GM21528 (cell line): ENCODE measurements around the gene NOXA1.
"Not testable (repeated sequence)": the region's sequence is repeated elsewhere in the genome, so short reads cannot be mapped to it uniquely, and the experiment has no call there.

Experiments used
- ATAC-seq: cut with Tn5 transposase; IDR thresholded peaks from one replicate; pipeline ENCODE4 v1.9.1; 2021; ENCODE audit warnings: mild to moderate bottlenecking, moderate library complexity; ENCODE audit not compliant: unreplicated experiment, low FRiP score

Gene NOXA1

DNA sequence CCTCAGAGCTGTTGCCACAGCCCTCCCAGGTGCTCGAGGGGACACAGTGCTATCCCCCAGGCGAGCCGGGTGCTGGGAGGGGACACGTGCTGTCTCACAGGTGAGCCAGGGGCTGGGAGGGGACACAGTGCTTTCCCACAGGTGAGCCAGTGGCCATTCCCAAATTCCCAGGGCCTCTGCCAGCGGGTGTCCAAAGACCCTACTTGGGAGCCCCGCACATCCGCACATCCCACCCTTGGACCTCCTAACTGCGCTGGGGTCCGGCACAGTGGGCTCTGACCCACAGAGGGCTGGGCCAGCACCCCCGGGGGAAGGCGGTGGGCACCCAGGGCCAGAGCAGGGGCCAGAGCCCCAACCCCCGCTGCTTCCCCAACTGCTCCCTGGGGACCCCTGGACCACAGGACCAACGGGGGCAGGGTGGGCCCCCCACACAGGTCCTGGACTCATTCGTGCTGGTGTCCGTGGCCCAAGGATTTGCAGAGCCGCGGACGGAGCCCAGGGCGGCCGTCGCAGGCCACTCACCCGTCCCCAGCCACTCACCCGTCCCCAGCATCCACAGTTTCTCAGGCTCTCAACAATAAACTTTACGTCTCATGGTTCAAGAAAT, 18.1 kb upstream of the NOXA1 start:
- no peak for ATAC-seq

DNA sequence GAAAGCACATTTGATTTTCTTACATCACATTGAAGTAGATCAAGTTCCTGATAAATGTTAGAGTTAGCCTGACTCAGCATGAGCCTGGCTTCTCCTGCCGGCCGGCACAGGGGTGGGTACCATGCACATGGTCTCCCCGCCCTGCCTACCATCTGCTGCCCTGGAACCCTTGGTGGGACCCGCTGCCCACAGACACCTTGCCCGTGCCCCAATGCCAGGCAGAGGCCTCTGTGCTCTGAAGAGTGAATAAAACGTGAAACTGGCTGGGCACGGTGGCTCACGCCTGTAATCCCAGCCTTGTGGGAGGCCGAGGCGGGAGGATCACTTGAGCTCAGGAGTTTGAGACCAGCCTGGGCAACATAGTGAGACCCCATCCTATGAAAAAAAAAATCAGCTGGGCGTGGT, 17.5 kb upstream of the NOXA1 start:
- no peak for ATAC-seq

GRCh38 chr9:137406085-137406760, 17.0 kb upstream of the NOXA1 start:
- ATAC-seq: no peak

DNA sequence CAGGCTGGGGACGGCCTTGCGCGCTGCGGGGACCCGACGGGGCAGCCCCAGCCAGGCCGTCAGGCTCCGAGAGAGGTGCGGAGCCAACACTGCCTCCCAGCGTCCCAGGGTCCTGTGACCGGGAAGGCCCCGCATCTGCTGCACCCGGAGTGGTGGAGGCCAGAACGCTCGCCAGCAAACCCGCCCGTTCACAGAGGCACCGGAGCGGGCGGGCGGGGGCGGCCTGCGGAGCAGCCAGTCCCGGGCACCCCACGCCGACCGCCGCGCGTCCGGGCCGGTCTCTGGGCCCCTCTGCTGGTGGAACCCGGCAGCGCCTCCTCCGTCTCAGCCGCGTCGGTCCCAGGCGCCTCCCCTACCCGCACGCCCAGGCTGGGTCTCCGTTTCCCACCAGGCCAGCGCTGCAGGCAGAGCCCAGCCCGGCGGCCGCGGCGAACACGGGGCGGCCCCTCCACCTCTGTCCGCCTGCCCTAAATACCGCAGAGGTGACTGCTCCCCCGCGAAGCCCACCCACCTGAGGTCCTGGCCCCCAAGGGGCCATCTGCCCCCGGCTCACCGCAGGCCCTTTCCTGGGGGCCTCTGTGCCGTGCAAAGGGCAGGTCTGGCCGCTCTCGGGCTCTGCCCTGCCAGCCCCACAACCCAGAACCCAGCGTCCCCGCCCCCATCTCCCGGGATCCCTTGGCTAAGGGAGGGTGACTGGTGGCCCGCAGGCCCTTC, 16.2 kb upstream of the NOXA1 start:
- ATAC-seq: no peak

- no peak for ATAC-seq
Measured at GRCh38 chr9:137407590-137408300, 15.4 kb upstream of the NOXA1 start.

GRCh38 chr9:137408651-137409405, 14.4 kb upstream of the NOXA1 start:
- ATAC-seq: no peak

GRCh38 chr9:137409515-137409914, 13.7 kb upstream of the NOXA1 start:
- ATAC-seq: no peak

DNA sequence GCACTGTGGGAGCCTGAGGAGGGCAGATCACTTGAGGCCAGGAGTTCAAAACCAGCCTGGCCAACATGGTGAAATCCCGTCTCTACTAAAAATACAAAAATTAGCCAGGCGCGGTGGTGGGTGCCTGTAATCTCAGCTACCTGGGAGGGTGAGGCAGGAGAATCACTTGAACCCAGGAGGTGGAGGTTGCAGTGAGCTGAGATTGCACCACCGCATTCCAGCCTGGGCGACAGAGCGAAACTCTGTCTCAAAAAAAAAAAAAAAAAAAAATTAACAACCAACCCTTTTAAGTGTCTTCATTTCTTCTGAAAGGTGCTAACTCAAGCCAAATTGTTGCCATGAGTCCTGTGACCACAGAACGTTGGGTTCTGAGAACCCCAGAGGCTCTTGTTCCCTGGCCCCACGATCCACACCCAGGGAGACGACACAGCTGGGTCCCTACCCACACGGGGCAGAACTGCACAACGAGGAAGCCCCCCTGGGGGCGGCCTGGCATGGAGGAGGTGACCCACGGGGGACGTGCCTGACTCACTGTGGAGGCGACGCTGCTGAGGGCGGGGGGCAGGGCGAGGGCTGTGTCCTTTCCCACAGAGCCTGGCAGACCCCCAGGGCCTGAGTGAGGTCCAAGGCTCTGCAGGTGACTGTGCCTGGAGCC, 12.8 kb upstream of the NOXA1 start:
- ATAC-seq: not testable (repeated sequence)

DNA sequence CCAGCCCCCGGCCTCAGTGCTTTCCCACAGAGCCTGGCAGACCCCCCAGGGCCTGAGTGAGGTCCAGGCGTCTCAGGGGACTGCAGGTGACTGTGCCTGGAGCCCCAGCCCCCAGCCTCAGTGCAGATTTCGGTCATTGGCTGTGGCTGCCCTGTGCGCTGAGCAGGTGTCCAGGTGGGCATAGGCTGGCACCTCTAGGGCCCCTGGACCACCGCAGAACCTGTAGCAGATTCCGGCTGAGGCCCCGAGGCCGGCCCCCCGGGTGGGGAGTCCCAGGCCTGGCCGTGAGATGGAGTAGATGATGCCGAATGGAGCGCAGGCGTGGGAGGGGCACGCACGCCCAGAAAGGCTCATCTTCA, 12.3 kb upstream of the NOXA1 start:
- no peak for ATAC-seq

- no peak for ATAC-seq
Measured at GRCh38 chr9:137411260-137411644, 11.9 kb upstream of the NOXA1 start.

GRCh38 chr9:137411645-137412380, 11.4 kb upstream of the NOXA1 start:
- ATAC-seq: no peak

DNA sequence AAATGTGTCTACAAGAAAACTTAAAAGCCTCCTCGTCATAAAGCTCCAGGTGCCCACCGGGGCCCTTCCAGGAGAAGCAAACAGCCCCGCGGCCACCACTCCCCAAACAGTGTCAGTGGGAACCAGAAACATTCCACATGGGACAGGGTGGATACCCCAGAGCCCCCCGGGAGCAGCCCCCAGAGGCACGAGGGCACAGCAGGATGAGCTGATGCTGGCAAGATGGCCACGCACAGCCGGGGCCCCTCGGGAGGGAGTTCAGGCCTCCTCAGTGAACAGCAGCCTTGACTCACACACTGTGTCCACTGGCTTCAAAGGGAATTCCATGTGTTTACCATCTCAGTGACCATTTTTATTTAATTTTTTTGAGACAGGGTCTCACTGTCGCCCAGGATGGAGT, 10.8 kb upstream of the NOXA1 start:
- no peak for ATAC-seq

GRCh38 chr9:137415451-137415850, 7.7 kb upstream of the NOXA1 start:
- no peak for ATAC-seq

DNA sequence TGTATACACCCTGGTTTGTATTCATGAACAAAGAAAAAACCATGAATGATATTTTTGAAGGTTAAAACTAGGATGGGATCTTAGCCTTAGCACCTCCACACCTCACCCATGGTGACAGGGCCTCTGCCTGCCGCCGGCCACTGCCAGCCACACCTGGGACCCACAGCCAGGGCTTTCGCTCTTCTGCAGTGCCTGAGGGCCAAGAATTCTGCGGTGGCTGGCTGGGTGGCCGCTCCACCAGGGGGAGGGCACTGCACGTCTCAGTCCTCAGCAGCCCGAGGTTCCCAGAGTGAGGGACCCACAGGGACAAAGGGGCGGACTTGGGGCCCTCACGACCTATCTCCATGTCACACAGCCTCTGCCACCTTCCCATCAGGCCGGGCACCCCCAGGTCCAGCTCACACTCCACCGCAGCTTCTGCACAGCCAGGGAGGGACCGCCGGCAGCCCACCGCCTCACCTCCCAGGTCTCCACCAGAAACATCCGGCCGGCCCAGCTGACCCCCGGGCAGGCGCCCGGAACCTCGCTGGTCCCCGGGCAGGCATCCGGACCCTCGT, 7.1 kb upstream of the NOXA1 start:
- ATAC-seq: no peak

GRCh38 chr9:137416563-137417151, 6.5 kb upstream of the NOXA1 start:
- ATAC-seq: no peak

GRCh38 chr9:137417161-137418021, 5.8 kb upstream of the NOXA1 start:
- ATAC-seq: no peak

GRCh38 chr9:137421838-137422603, 1.2 kb upstream of the NOXA1 start:
- ATAC-seq: no peak
